ENCODE data around the gene SASH1.
"Not testable (repeated sequence)": the region's sequence is repeated elsewhere in the genome, so short reads cannot be mapped to it uniquely, and the experiment has no call there.

The SASH1 gene

GRCh38 chr6:148374040-148374774 is 31.6 kb downstream of the SASH1 start:
- DNase-seq: no peak

GRCh38 chr6:148375401-148375800 is 32.8 kb downstream of the SASH1 start:
- no peak for DNase-seq

GRCh38 chr6:148379481-148379880 is 36.8 kb downstream of the SASH1 start:
- DNase-seq: no peak

GRCh38 chr6:148379966-148380713 is 37.5 kb downstream of the SASH1 start:
- DNase-seq: no peak

- DNase-seq: not testable (repeated sequence)
These were observed 39.4 kb downstream of the SASH1 start for GRCh38 chr6:148382051-148382450.

GRCh38 chr6:148382861-148383260 is 40.2 kb downstream of the SASH1 start:
- no peak for DNase-seq

GRCh38 chr6:148383658-148384368 is 41.2 kb downstream of the SASH1 start:
- no peak for DNase-seq

- DNase-seq: no peak
These were observed 42.7 kb downstream of the SASH1 start for GRCh38 chr6:148385379-148385778.

GRCh38 chr6:148388521-148388920 is 45.9 kb downstream of the SASH1 start:
- DNase-seq: no peak

GRCh38 chr6:148389086-148389485 is 46.4 kb downstream of the SASH1 start:
- DNase-seq: no peak

GRCh38 chr6:148389917-148390316 is 47.3 kb downstream of the SASH1 start:
- DNase-seq: no peak

- DNase-seq: not testable (repeated sequence)
These were observed 49.5 kb downstream of the SASH1 start for GRCh38 chr6:148392127-148392526.

GRCh38 chr6:148392671-148393070 is 50.0 kb downstream of the SASH1 start:
- DNase-seq: no peak

- DNase-seq: no peak
These were observed 53.0 kb downstream of the SASH1 start for GRCh38 chr6:148395583-148396101.

GRCh38 chr6:148396411-148396810 is 53.8 kb downstream of the SASH1 start:
- no peak for DNase-seq

- DNase-seq: no peak
These were observed 54.3 kb downstream of the SASH1 start for GRCh38 chr6:148396926-148397325.

- no peak for DNase-seq
These were observed 55.6 kb downstream of the SASH1 start for GRCh38 chr6:148398244-148398643.

GRCh38 chr6:148398678-148399077 is 56.0 kb downstream of the SASH1 start:
- no peak for DNase-seq

- DNase-seq: no peak
These were observed 58.9 kb downstream of the SASH1 start for GRCh38 chr6:148401571-148401970.

GRCh38 chr6:148404456-148405054 is 61.9 kb downstream of the SASH1 start:
- DNase-seq: no peak

- DNase-seq: no peak
These were observed 63.3 kb downstream of the SASH1 start for GRCh38 chr6:148405894-148406293.

- no peak for DNase-seq
These were observed 64.1 kb downstream of the SASH1 start for GRCh38 chr6:148406579-148407371.
